Caco-2 (cell line): ENCODE measurements around the gene YWHAH. TPM values are rescaled to one million over a fixed set of nuclear protein-coding genes. Genes with fewer than 3 reads are reported as not detected.

Experiments
- BruUV-seq: library from RNA; stranded (reverse); fragments of 400-500 nt; replicated peaks from 2 replicates; lab custom pipeline; 2021; lab: Mats Ljungman, UMichigan
- CTCF ChIA-PET: fragments of 300-600 bp; sonication (Branson Sonifier 250); formaldehyde crosslinking; loops from one replicate; lab custom pipeline; 2022; ENCODE audit warnings: antibody characterized with exemption; lab: Charles Lee
- POLR2A ChIA-PET: fragments of 300-600 bp; sonication (Branson Sonifier 250); formaldehyde crosslinking; loops from one replicate; lab custom pipeline; 2022; ENCODE audit warnings: antibody characterized with exemption; lab: Charles Lee
- DNase-seq, 2 experiments: peaks; one replicate each; pipeline versions ENCODE4 v3.0.0 to v3.0.0-alpha.2; 2020 to 2022
- H3K27me3 ChIP-seq: replicated peaks from 2 replicates; pipeline ENCODE4 v1.6.0; 2011; ENCODE audit warnings: low read length; ENCODE audit not compliant: control insufficient read depth, insufficient read depth
- H3K36me3 ChIP-seq: 2 replicates; pipeline ENCODE4 v1.5.1; 2011; ENCODE audit warnings: low read length; ENCODE audit not compliant: control insufficient read depth, insufficient read depth
- H3K4me1 ChIP-seq: fragments of 250-450 bp; sonication (Bioruptor Pico); 2 replicates; pipeline ENCODE4 v1.5.1; 2020; ENCODE audit warnings: mild to moderate bottlenecking
- H3K4me3 ChIP-seq: 2 replicates; pipeline ENCODE4 v1.5.1; 2011; ENCODE audit warnings: low read depth, mild to moderate bottlenecking, control low read depth, low read length
- H3K9me3 ChIP-seq: fragments of 250-450 bp; sonication (Bioruptor Pico); 2 replicates; pipeline ENCODE4 v1.5.1; 2020; ENCODE audit warnings: mild to moderate bottlenecking, moderate library complexity
- H3K27ac Mint-ChIP-seq: one replicate; pipeline ENCODE4 v1.8.0; 2022; ENCODE audit warnings: mixed read lengths; ENCODE audit not compliant: unreplicated experiment
- H3K27me3 Mint-ChIP-seq: one replicate; pipeline ENCODE4 v1.8.0; 2022; ENCODE audit warnings: mixed read lengths; ENCODE audit not compliant: insufficient read depth, unreplicated experiment
- H3K36me3 Mint-ChIP-seq: one replicate; pipeline ENCODE4 v1.8.0; 2022; ENCODE audit warnings: mild to moderate bottlenecking, mixed read lengths; ENCODE audit not compliant: insufficient read depth, unreplicated experiment
- H3K4me1 Mint-ChIP-seq: one replicate; pipeline ENCODE4 v1.8.0; 2022; ENCODE audit warnings: low read depth, mixed read lengths; ENCODE audit not compliant: unreplicated experiment
- H3K4me3 Mint-ChIP-seq: one replicate; pipeline ENCODE4 v1.8.0; 2022; ENCODE audit warnings: mild to moderate bottlenecking, moderate library complexity, mixed read lengths; ENCODE audit not compliant: unreplicated experiment
- H3K9me3 Mint-ChIP-seq: one replicate; pipeline ENCODE4 v1.8.0; 2022; ENCODE audit warnings: mixed read lengths; ENCODE audit not compliant: unreplicated experiment
- CTCF ChIP-seq, 2 experiments: fragments of 200-600 bp in 1 of 2; IDR thresholded peaks; 1 replicate in 1 of 2; 2 replicates in 1 of 2; pipeline versions ENCODE4 v1.5.1 to v1.8.0; 2011 to 2022; ENCODE audit warnings: antibody characterized with exemption in 1 of 2, control low read depth in 1 of 2, inconsistent platforms in 1 of 2, low read depth in 1 of 2, low read length in 1 of 2, mild to moderate bottlenecking in 1 of 2, moderate library complexity in 1 of 2; ENCODE audit not compliant: insufficient read depth in 1 of 2, severe bottlenecking in 1 of 2, unreplicated experiment in 1 of 2
- intact Hi-C: fragments of 100-400 bp; cut with micrococcal nuclease; formaldehyde crosslinking; loops from one replicate; pipeline ENCODE4 v1.10.0; 2022; ENCODE audit not compliant: unreplicated experiment
- total RNA-seq: library from RNA; stranded (reverse); gene quantifications from 2 replicates; pipeline ENCODE4 v1.2.3, GENCODE V29; 2022

The YWHAH gene
- total RNA-seq, 1 experiment from 2014 or later, result 135 TPM

DNA sequence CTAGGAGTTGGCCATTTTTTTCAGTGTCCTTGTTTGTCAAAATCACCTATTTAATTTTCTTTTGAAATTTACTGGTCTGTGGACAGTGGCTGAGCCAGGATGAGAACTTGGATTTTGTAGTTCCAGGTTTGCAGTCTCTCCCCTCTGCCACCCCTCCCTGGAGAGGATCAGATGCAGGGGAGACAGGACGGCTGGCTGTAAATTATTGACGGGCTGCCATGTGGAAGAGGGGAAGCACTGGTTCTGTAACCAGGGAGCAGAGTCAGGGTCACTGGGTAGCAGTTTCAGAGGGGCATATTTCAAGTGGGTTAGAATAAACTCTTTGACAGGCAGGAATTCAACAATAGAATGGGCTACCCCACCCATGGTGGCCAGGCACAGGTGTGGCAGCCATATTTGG is 20.6 kb upstream of the YWHAH start:
- H3K36me3 Mint-ChIP-seq, result no peaks in the 10 kb centered on the region
- no TSS peak for BruUV-seq

DNA sequence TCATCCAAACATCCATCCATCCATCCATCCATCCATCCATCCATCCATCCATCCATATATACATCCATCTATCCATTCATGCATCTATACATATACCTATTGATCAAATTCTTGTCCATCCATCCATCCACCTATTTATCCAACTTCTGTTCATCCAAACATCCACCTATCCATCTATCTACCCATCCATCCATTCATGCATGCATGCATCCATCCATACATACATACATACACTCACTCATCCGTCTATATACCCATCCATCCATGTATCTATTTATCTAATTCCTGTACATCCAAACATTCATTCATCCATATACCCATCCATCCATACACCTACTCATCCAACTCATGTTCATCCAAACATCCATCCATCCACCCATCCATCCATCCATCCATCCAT is 19.3 kb upstream of the YWHAH start:
- Histone ChIP-seq H3K36me3 (no peaks in the 10 kb centered on the region), H3K27me3 (no peaks in the 10 kb centered on the region), H3K4me1 (no peaks in the 10 kb centered on the region), H3K4me3 (no peak overlapping the region), H3K9me3 (no peaks in the 10 kb centered on the region)
- Mint-ChIP-seq H3K4me3 (no peak overlapping the region), H3K4me1 (peaks cover 8% of the 10 kb centered on the region), H3K27me3 (peaks cover 3% of the 10 kb centered on the region), H3K27ac (no peak overlapping the region), H3K36me3 (no peaks in the 10 kb centered on the region), H3K9me3 (no peaks in the 10 kb centered on the region)
- POLR2A ChIA-PET, result no interaction called here
- TF ChIP-seq CTCF (IDR thresholded peaks at IDR 0.05; ENCODE audit: insufficient read depth in 1 of 2, low read depth in 1 of 2, low read length in 1 of 2, severe bottlenecking in 1 of 2, unreplicated experiment in 1 of 2), result no peak
- intact Hi-C loops, result no loop called here
- CTCF ChIA-PET, result no interaction called here
- BruUV-seq, result no TSS peak
- no peak for DNase-seq

More for the DNA sequence above, 20.6 kb upstream of the YWHAH start:
- Histone ChIP-seq H3K9me3 (no peaks in the 10 kb centered on the region), H3K4me1 (no peaks in the 10 kb centered on the region), H3K4me3 (no peak overlapping the region), H3K36me3 (no peaks in the 10 kb centered on the region), H3K27me3 (no peaks in the 10 kb centered on the region)
- Mint-ChIP-seq H3K9me3 (no peaks in the 10 kb centered on the region), H3K27ac (no peak overlapping the region), H3K27me3 (peaks cover 3% of the 10 kb centered on the region), H3K4me1 (peaks cover 8% of the 10 kb centered on the region), H3K4me3 (no peak overlapping the region)
- no peak for TF ChIP-seq CTCF (IDR thresholded peaks at IDR 0.05; ENCODE audit: insufficient read depth in 1 of 2, low read depth in 1 of 2, low read length in 1 of 2, severe bottlenecking in 1 of 2, unreplicated experiment in 1 of 2)
- POLR2A ChIA-PET, result no interaction called here
- DNase-seq, result no peak
- intact Hi-C loops, result no loop called here
- CTCF ChIA-PET, result no interaction called here

DNA sequence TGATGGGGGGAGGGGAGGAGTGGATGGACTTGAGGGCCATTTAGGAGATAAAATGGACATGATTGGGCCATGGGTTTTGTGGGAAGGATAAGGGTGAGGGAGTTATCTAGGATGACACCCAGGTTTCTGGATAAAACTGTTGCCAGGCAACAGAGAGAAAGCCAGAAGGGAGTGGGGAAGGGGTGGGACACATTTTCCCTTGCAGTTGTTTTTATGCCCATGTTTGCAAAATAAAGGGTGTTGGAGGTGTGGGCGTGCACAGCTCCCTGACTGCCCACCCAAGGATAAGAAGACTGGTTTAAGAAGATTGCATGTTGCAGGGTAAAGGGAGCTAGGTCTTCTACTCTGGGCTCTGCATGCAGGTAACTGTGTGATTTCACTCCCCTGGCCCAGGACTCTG is 18.3 kb upstream of the YWHAH start:
- Histone ChIP-seq H3K36me3 (no peaks in the 10 kb centered on the region), H3K4me3 (no peak overlapping the region), H3K27me3 (no peaks in the 10 kb centered on the region), H3K4me1 (no peaks in the 10 kb centered on the region), H3K9me3 (no peaks in the 10 kb centered on the region)
- intact Hi-C loops, result no loop called here
- BruUV-seq, result no TSS peak
- CTCF ChIA-PET, result no interaction called here
- Mint-ChIP-seq H3K4me1 (peaks cover 8% of the 10 kb centered on the region), H3K27ac (no peak overlapping the region), H3K27me3 (peaks cover 3% of the 10 kb centered on the region), H3K36me3 (no peaks in the 10 kb centered on the region), H3K4me3 (no peak overlapping the region), H3K9me3 (no peaks in the 10 kb centered on the region)
- no peak for TF ChIP-seq CTCF (IDR thresholded peaks at IDR 0.05; ENCODE audit: insufficient read depth in 1 of 2, low read depth in 1 of 2, low read length in 1 of 2, severe bottlenecking in 1 of 2, unreplicated experiment in 1 of 2)
- no peak for DNase-seq
- POLR2A ChIA-PET, result no interaction called here
